ENCODE measurements around the gene FANCG. TPM values are rescaled to one million over a fixed set of nuclear protein-coding genes. Genes with fewer than 3 reads are reported as not detected.
A peak's percentile ranks its signal among the peaks of the same experiment; 100 is the strongest.

Gene FANCG
- total RNA-seq, 2 donors from 2014 or later, result 2.2 to 19.1 TPM

- Histone ChIP-seq H3K9me3 (no peaks in the 10 kb centered on the region), H3K36me3 (no peaks in the 10 kb centered on the region), H3K4me1 (ENCODE audit: control insufficient read depth in 1 of 2, low read depth in 2 of 2) (peaks cover 37 to 58% of the 10 kb centered on the region in 2 donors), H3K4me3 (peak overlapping the region; percentile 79), H3K27me3 (replicated peaks; ENCODE audit: insufficient read depth) (no peaks in the 10 kb centered on the region), H3K27ac (peak overlapping the region; percentile 92 to 95)
- DNase-seq (ENCODE audit: low spot score) (no peak), ATAC-seq (ENCODE audit: insufficient number of reproducible peaks, low FRiP score, low read depth) (no peak)
- TF ChIP-seq, protein P1, sequence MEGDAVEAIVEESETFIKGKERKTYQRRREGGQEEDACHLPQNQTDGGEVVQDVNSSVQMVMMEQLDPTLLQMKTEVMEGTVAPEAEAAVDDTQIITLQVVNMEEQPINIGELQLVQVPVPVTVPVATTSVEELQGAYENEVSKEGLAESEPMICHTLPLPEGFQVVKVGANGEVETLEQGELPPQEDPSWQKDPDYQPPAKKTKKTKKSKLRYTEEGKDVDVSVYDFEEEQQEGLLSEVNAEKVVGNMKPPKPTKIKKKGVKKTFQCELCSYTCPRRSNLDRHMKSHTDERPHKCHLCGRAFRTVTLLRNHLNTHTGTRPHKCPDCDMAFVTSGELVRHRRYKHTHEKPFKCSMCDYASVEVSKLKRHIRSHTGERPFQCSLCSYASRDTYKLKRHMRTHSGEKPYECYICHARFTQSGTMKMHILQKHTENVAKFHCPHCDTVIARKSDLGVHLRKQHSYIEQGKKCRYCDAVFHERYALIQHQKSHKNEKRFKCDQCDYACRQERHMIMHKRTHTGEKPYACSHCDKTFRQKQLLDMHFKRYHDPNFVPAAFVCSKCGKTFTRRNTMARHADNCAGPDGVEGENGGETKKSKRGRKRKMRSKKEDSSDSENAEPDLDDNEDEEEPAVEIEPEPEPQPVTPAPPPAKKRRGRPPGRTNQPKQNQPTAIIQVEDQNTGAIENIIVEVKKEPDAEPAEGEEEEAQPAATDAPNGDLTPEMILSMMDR (IDR thresholded peaks at IDR 0.05), result no peak
These were observed 35.3 kb upstream of the FANCG start for GRCh38 chr9:35114840-35115628.

DNA sequence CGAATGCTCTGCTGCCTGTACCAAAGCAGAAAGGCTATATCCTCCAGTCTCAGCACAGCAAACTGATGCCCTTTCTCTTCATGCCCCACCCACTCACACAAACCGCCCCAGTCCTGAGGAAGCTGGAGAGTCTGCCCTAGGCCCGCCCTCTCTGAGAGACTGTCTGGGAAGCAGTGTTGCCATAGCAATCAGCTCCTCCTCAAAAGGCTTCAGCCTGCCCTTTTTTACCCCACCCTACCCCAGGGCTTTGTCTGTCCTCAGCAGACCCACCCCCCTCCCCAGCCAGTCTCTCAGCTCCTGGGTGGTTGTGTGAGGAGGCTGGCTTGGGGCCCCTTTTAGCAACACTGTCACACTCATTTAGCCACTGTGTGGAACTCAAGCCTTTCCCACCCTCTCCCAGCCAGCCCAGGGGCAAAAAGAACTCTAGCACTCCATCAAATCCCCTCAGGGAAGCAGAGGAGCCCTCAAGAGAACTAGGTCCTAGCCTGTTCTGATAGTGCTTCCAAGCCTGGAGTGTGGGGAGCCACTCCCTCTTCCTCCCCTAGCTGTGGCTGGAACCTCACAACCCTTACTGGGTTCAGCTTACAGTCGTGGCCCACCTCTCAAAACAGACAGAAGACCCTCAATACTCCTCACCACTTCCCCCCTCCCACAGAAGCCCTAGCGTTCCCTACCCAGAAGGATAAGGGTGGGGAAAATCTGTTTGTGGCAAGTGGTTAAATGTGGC is 34.5 kb upstream of the FANCG start:
- no peaks in the 10 kb centered on the region for H3K27me3 ChIP-seq (replicated peaks; ENCODE audit: insufficient read depth)
- H3K4me3 ChIP-seq, result peak overlapping the region; percentile 79
- TF ChIP-seq, protein P1 (IDR thresholded peaks at IDR 0.05), result no peak
- peaks cover 42 to 66% of the 10 kb centered on the region in 2 donors for H3K4me1 ChIP-seq (ENCODE audit: control insufficient read depth in 1 of 2, low read depth in 2 of 2)
- H3K27ac ChIP-seq, result peak overlapping the region; percentile 92 to 95
- no peaks in the 10 kb centered on the region for H3K9me3 ChIP-seq
- no peaks in the 10 kb centered on the region for H3K36me3 ChIP-seq
- peak; percentile 67 for DNase-seq (ENCODE audit: low spot score)
- peak; percentile 0 for ATAC-seq (ENCODE audit: insufficient number of reproducible peaks, low FRiP score, low read depth)

- no peaks in the 10 kb centered on the region for H3K27me3 ChIP-seq (replicated peaks; ENCODE audit: insufficient read depth)
- TF ChIP-seq, protein P1 (IDR thresholded peaks at IDR 0.05), result no peak
- ATAC-seq (ENCODE audit: insufficient number of reproducible peaks, low FRiP score, low read depth) (no peak), DNase-seq (ENCODE audit: low spot score) (peak; percentile 72)
- H3K9me3 ChIP-seq, result no peaks in the 10 kb centered on the region
- peak overlapping the region; percentile 92 to 99 for H3K27ac ChIP-seq
- H3K4me3 ChIP-seq, result peak overlapping the region; percentile 96
- H3K4me1 ChIP-seq (ENCODE audit: control insufficient read depth in 1 of 2, low read depth in 2 of 2), result peaks cover 41 to 69% of the 10 kb centered on the region in 2 donors
- peaks cover 13% of the 10 kb centered on the region for H3K36me3 ChIP-seq
These were observed 32.7 kb upstream of the FANCG start for GRCh38 chr9:35112257-35113020.

DNA sequence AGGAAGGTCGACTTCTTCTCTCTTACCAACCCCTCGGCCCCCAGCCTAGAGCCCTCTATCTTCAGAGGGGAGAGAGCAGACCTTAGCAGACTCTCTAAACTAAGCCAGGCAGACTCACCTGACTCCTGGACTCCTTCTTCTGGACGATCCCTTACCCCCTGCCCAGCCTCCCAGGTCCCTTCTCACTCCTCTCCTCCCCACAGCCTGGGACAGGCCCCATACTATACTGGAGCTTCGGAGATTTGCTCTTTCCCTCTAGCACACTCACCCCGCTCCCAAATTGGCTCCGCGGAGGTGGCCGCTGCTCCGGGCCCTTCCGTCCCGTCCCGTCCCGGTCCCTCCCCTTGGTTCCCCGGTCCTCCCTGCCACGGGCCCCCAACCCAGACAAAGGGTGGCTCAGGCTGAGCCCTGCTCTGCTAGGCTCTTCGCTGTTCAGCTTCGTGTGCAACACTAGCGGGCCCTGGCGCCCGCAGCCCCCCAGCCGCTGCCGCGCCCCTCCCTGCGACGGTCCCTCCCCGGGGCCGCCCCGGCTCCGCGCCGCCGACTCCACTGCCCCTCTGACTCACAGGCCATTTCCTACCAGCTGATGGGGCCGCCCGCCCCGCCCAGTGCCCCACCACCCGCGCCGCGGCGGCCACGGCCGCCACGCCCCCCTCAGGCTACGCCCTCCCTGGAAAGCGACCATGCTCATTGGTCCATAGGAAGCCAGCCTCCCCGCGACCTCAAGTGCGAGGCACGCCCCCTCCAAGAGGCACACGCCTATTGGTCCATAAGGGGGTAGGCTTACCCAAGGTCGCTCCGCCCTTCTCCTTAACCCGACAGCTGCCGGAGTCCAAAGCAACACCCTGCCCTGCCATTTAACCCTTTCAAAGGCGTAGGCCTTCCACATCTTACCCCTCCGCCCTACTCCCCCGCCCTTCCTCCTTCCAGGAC is 31.5 kb upstream of the FANCG start:
- Histone ChIP-seq H3K9me3 (no peaks in the 10 kb centered on the region), H3K36me3 (peaks cover 23% of the 10 kb centered on the region), H3K4me3 (peak overlapping the region; percentile 96), H3K4me1 (ENCODE audit: control insufficient read depth in 1 of 2, low read depth in 2 of 2) (peaks cover 39 to 60% of the 10 kb centered on the region in 2 donors), H3K27me3 (replicated peaks; ENCODE audit: insufficient read depth) (no peaks in the 10 kb centered on the region), H3K27ac (peak overlapping the region; percentile 98 to 99)
- peak; percentile 95 for DNase-seq (ENCODE audit: low spot score)
- ATAC-seq (ENCODE audit: insufficient number of reproducible peaks, low FRiP score, low read depth), result peak; percentile 69
- TF ChIP-seq, protein P1 (IDR thresholded peaks at IDR 0.05), result no peak
